Thymus (tissue), 11 donors: ENCODE measurements around the gene PRIMA1. TPM values are rescaled to one million over a fixed set of nuclear protein-coding genes. Genes with fewer than 3 reads are reported as not detected.

Experiments used
- DNase-seq, 9 donors: peaks; one replicate each; pipeline ENCODE4 v3.0.0-alpha.2; 2013; ENCODE audit warnings: low spot score in 9 of 9, low read depth in 6 of 9, missing footprints in 1 of 9
- H3K27ac ChIP-seq, 2 donors: one replicate each; pipeline ENCODE4 v1.5.1; 2013; ENCODE audit warnings: control low read depth in 1 of 2, low read depth in 1 of 2, low read length in 1 of 2, mild to moderate bottlenecking in 1 of 2, moderate library complexity in 1 of 2
- H3K27me3 ChIP-seq, 2 donors: one replicate each; pipeline ENCODE4 v1.5.1; 2013; ENCODE audit warnings: low read length in 1 of 2; ENCODE audit not compliant: control insufficient read depth in 2 of 2, insufficient read depth in 1 of 2
- H3K36me3 ChIP-seq, 2 donors: one replicate each; pipeline ENCODE4 v1.5.1; 2013; ENCODE audit warnings: low read length in 1 of 2, mild to moderate bottlenecking in 1 of 2, moderate library complexity in 1 of 2; ENCODE audit not compliant: control insufficient read depth in 2 of 2, insufficient read depth in 2 of 2
- H3K4me1 ChIP-seq, 2 donors: one replicate each; pipeline ENCODE4 v1.5.1; 2013; ENCODE audit warnings: low read length in 2 of 2; ENCODE audit not compliant: control insufficient read depth in 2 of 2, insufficient read depth in 2 of 2
- H3K4me3 ChIP-seq, 2 donors: one replicate each; pipeline ENCODE4 v1.5.1; 2013; ENCODE audit warnings: low read length in 2 of 2, control low read depth in 1 of 2, mild to moderate bottlenecking in 1 of 2
- H3K9me3 ChIP-seq, 2 donors: one replicate each; pipeline ENCODE4 v1.5.1; 2013; ENCODE audit warnings: low read length in 1 of 2, mild to moderate bottlenecking in 1 of 2; ENCODE audit not compliant: control insufficient read depth in 2 of 2, insufficient read depth in 1 of 2
- WGBS: extraction: QIAGEN DNeasy Blood & Tissue Kit; methylation state at CpG from one replicate; pipeline ENCODE4 v1.1.7; 2013; 5-methylcytosine and 5-hydroxymethylcytosine counted together
- polyA plus RNA-seq: library from polyadenylated mRNA; stranded (reverse); fragments of 200-250 nt; gene quantifications from one replicate; pipeline ENCODE4 v1.2.3, GENCODE V29; 2013
- total RNA-seq: library from RNA; stranded (reverse); fragments of 120-200 nt; gene quantifications from one replicate; pipeline ENCODE4 v1.2.4, GENCODE V29; 2013
- donor health status: healthy.

The PRIMA1 gene
- total and polyA plus RNA-seq, 2 donors, result 0.09 to 0.84 TPM

- no peak overlapping the region for H3K27ac ChIP-seq
- 94% methylated on average over 26 of the region's 26 CpGs for WGBS
Measured at GRCh38 chr14:93743270-93744060, 44.8 kb downstream of the PRIMA1 start.

GRCh38 chr14:93742761-93743160 lies 45.5 kb downstream of the PRIMA1 start:
- DNase-seq, result no peak
- WGBS, result 92% methylated on average over 8 of the region's 8 CpGs
- H3K4me3 ChIP-seq, result no peak overlapping the region
- no peaks in the 10 kb centered on the region for H3K4me1 ChIP-seq
- H3K9me3 ChIP-seq, result no peaks in the 10 kb centered on the region
- no peak overlapping the region for H3K27ac ChIP-seq
- no peaks in the 10 kb centered on the region for H3K27me3 ChIP-seq
- no peaks in the 10 kb centered on the region for H3K36me3 ChIP-seq

More at GRCh38 chr14:93743270-93744060, 44.8 kb downstream of the PRIMA1 start:
- Histone ChIP-seq H3K9me3 (no peaks in the 10 kb centered on the region), H3K4me1 (no peaks in the 10 kb centered on the region), H3K4me3 (no peak overlapping the region), H3K27me3 (no peaks in the 10 kb centered on the region), H3K36me3 (no peaks in the 10 kb centered on the region)
- no peak for DNase-seq

- Histone ChIP-seq H3K4me3 (no peak overlapping the region), H3K4me1 (no peaks in the 10 kb centered on the region), H3K27me3 (no peaks in the 10 kb centered on the region), H3K36me3 (no peaks in the 10 kb centered on the region), H3K9me3 (no peaks in the 10 kb centered on the region), H3K27ac (no peak overlapping the region)
- no peak for DNase-seq
- WGBS, result 92% methylated on average over 12 of the region's 12 CpGs
Measured at GRCh38 chr14:93741556-93742230, 46.6 kb downstream of the PRIMA1 start.

GRCh38 chr14:93737634-93738033 lies 50.7 kb downstream of the PRIMA1 start:
- Histone ChIP-seq H3K36me3 (no peaks in the 10 kb centered on the region), H3K4me3 (no peak overlapping the region), H3K27ac (no peak overlapping the region), H3K27me3 (no peaks in the 10 kb centered on the region), H3K9me3 (no peaks in the 10 kb centered on the region), H3K4me1 (no peaks in the 10 kb centered on the region)
- DNase-seq, result no peak
- WGBS, result 86% methylated on average over 11 of the region's 11 CpGs

GRCh38 chr14:93736378-93737014 lies 51.8 kb downstream of the PRIMA1 start:
- WGBS, result 78% methylated on average over 10 of the region's 10 CpGs
- Histone ChIP-seq H3K9me3 (no peaks in the 10 kb centered on the region), H3K27ac (no peak overlapping the region), H3K27me3 (no peaks in the 10 kb centered on the region), H3K4me1 (no peaks in the 10 kb centered on the region), H3K4me3 (no peak overlapping the region), H3K36me3 (no peaks in the 10 kb centered on the region)
- no peak for DNase-seq

GRCh38 chr14:93735206-93735605 lies 53.1 kb downstream of the PRIMA1 start:
- Histone ChIP-seq H3K9me3 (no peaks in the 10 kb centered on the region), H3K27me3 (no peaks in the 10 kb centered on the region), H3K4me1 (no peaks in the 10 kb centered on the region), H3K36me3 (no peaks in the 10 kb centered on the region), H3K4me3 (no peak overlapping the region), H3K27ac (no peak overlapping the region)
- no peak for DNase-seq
- WGBS, result 91% methylated on average over 12 of the region's 12 CpGs

GRCh38 chr14:93734086-93734822 lies 54.0 kb downstream of the PRIMA1 start:
- H3K4me3 ChIP-seq, result no peak overlapping the region
- no peaks in the 10 kb centered on the region for H3K4me1 ChIP-seq
- H3K36me3 ChIP-seq, result no peaks in the 10 kb centered on the region
- no peaks in the 10 kb centered on the region for H3K27me3 ChIP-seq
- 89% methylated on average over 25 of the region's 25 CpGs for WGBS
- H3K9me3 ChIP-seq, result no peaks in the 10 kb centered on the region
- H3K27ac ChIP-seq, result no peak overlapping the region
- DNase-seq, result no peak

GRCh38 chr14:93733631-93734030 lies 54.7 kb downstream of the PRIMA1 start:
- Histone ChIP-seq H3K27ac (no peak overlapping the region), H3K27me3 (no peaks in the 10 kb centered on the region), H3K4me1 (no peaks in the 10 kb centered on the region), H3K4me3 (no peak overlapping the region), H3K36me3 (no peaks in the 10 kb centered on the region), H3K9me3 (no peaks in the 10 kb centered on the region)
- no peak for DNase-seq
- WGBS, result 83% methylated on average over 6 of the region's 6 CpGs
